Measurements from ENCODE around the gene PPP2R5A.
A peak's percentile ranks its signal among the peaks of the same experiment; 100 is the strongest.
"Not testable (repeated sequence)": the region's sequence is repeated elsewhere in the genome, so short reads cannot be mapped to it uniquely, and the experiment has no call there.

PPP2R5A gene

GRCh38 chr1:212364985-212365384 lies 79.8 kb downstream of the PPP2R5A start:
- DNase-seq, result no peak

GRCh38 chr1:212366901-212367300 lies 81.7 kb downstream of the PPP2R5A start:
- no peak for DNase-seq

- no peak for DNase-seq
Measured at GRCh38 chr1:212367474-212368072, 82.4 kb downstream of the PPP2R5A start.

- DNase-seq, result no peak
Measured at GRCh38 chr1:212368073-212368484, 82.9 kb downstream of the PPP2R5A start.

- no peak for DNase-seq
Measured at GRCh38 chr1:212375986-212376385, 90.8 kb downstream of the PPP2R5A start.

GRCh38 chr1:212377644-212378043 lies 92.4 kb downstream of the PPP2R5A start:
- no peak for DNase-seq

- no peak for DNase-seq
Measured at GRCh38 chr1:212379366-212379765, 94.2 kb downstream of the PPP2R5A start.

- no peak for DNase-seq
Measured at GRCh38 chr1:212381397-212382035, 96.3 kb downstream of the PPP2R5A start.

GRCh38 chr1:212386029-212386428 lies 100.8 kb downstream of the PPP2R5A start:
- no peak for DNase-seq

- no peak for DNase-seq
Measured at GRCh38 chr1:212388985-212389716, 103.9 kb downstream of the PPP2R5A start.

- DNase-seq, result not testable (repeated sequence)
Measured at GRCh38 chr1:212395678-212396437, 110.6 kb downstream of the PPP2R5A start.

GRCh38 chr1:212396638-212397037 lies 111.4 kb downstream of the PPP2R5A start:
- DNase-seq, result no peak

- DNase-seq, result no peak
Measured at GRCh38 chr1:212397171-212397570, 112.0 kb downstream of the PPP2R5A start.

GRCh38 chr1:212401042-212401441 lies 115.8 kb downstream of the PPP2R5A start:
- no peak for DNase-seq

- no peak for DNase-seq
Measured at GRCh38 chr1:212401838-212402582, 116.8 kb downstream of the PPP2R5A start.

- no peak for DNase-seq
Measured at GRCh38 chr1:212402666-212403321, 117.6 kb downstream of the PPP2R5A start.

- peak; percentile 30 for DNase-seq
Measured at GRCh38 chr1:212410231-212410820, 125.1 kb downstream of the PPP2R5A start.
